Measurements from ENCODE around the gene CCDC7.
"Not testable (repeated sequence)": the region's sequence is repeated elsewhere in the genome, so short reads cannot be mapped to it uniquely, and the experiment has no call there.

The CCDC7 gene

DNA sequence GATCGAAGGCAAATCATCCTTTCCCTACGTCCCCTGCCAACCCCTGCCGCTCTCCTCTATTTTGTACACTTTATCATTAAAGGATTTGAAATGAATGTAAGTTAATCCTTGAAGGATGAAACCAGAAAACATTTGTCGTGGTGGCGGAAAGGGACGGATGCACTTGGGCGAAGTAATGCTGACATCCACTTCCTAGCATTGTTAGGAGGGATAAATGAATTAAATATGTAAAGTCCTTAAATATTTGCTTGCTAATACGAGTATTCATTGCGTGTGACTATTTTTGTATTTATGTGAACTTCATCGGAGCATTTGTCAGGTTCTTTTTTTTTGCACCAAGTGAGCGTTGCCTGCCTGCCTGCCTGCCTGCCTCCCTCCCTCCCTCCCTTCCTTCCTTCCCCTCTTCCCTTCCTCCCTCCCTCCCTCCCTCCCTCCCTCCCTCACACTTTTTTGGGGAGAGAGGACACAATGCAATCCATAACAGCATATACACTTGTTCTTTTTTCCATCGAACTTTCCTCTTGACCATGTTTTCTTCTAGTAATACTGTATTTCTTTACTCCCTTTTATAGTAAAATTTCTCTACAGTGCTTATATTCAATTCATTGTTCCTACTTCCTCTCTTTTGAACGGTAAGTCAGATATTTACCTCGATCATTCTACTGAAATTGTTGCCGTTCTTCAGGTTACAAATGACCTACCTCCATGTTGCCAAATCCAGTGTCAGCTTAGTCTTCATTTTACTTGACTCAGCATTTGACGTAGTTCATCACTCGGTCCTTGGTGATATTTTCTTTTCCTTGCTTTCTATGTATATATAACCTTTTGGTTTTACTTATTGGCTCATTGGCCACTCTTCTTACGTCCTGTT, 831 bp downstream of the CCDC7 start:
- no peak for DNase-seq (ENCODE audit: extremely low read depth in 1 of 2, low read depth in 1 of 2)

DNA sequence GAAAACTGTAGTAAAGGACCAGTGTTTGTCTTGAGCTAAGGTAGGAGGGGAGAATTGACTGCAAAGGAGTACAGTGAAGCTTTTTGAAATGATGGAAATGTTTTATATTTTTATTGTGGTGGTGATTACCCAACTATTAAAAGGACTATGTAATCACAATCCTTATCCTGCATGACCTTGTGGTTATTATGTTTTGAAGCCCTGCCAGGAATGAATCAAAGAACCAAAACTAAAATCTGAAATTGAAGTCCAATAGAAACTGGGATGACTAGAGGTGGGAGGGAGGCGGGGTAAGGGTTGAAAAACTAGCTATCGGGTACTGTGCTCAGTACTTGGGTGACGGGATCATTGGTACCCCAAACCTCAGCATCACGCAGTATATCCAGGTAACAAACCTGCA, 8.2 kb downstream of the CCDC7 start:
- DNase-seq (ENCODE audit: extremely low read depth in 1 of 2, low read depth in 1 of 2): no peak

DNA sequence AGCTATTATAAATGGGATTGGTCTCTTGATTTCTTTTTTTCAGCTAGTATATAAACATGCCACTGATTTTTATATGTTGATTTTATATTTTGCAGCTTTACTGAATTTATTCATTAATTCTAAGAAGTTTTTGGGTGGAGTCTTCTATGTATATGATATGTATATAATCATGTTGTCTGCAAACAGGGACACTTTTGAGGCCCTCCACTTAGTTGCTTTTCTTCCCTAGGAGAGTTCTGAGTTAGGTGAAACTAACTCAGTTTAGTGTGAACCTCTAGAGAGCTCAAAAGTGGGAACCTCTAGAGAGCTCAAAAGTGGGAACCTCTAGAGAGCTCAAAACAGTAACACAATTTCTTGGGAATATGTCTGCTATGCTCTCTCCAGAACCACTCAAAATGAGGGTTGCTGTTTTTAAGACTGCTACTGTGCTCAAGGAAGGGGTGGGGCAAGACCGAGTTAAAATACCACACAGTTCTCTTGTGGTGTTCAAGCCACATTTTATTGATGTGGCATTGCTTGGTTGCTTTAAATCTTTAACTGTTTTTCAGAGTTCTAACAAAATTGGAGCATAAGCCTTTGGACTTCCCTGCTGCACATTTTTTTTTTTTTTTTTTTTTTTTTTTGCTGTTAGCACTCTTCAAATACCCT, 13.2 kb downstream of the CCDC7 start:
- peak in 1 of 2 donors; percentile 13 for DNase-seq (ENCODE audit: extremely low read depth in 1 of 2, low read depth in 1 of 2)

DNA sequence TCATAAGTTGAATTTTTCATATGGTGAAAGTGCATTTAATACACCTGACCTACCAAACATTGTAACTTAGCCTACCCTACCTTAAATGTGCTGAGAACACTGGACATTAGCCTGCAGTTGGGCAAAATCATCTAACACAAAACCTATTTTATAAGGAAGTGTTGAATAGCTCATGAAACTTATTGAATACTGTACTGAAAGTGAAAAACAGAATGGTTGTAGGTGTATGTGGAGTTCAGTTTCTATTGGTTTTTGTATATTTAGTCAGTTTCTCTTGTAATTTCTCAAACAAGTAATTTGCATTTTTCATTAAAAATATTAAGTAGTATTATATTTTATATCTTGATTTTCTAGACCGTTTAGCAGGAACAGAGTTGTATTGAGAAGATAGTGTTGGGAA, 15.3 kb downstream of the CCDC7 start:
- no peak for DNase-seq (ENCODE audit: extremely low read depth in 1 of 2, low read depth in 1 of 2)

DNA sequence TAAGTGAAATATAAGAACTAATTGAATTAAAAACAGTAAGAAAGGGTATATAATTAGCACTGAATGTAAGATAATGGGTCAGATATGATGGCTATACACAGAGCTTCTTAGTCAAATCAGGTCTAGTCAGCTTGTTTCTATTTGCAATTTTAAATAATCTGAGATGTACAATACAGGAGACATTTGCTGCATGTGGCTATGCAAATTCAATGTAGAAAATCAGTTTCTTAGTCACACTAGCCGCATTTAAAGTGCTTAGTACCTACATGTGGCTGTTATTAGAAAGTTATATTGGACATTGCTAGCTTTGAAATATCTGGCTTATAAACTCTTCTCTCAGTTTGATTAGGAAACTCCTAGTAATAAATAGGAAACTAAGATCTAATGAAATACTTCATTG, 25.3 kb downstream of the CCDC7 start:
- no peak for DNase-seq (ENCODE audit: extremely low read depth in 1 of 2, low read depth in 1 of 2)

DNA sequence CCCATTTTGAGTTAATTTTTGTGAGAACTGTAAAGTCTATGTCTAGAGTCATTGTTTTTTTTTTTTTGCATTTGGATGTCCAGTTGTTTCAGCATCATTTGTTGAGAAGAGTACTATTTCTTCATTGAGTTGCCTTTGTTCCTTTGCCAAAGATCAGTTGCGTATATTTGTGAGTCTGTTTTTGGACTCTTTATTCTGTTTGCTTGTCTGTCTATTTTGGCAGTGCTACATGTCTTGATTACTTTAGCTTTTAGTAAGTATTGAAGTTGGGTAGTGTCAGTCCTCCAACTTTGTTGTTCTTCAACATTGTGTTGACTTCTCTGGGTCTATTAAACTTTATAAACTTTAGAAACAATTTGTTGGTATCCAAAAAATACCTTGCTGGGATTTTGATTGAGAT, 31.6 kb downstream of the CCDC7 start:
- DNase-seq (ENCODE audit: extremely low read depth in 1 of 2, low read depth in 1 of 2): no peak

DNA sequence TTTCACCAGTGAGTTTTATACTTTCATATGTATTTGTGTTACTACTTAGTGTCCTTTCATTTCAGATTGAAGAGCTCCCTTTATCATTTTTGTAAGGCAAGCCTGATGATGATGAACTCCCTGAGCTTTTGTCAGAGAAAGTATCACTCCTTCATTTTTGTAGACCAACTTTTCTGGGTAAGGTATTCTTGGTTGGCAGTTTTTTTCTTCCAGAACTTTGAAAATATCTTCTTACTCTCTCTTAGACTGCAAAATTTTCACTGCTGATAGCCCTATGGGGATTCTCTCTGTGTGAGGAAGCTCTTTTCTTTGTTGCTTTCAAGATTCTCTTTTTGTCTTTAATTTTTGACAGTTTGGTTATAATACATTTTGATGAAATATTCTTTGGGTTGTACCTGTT, 35.7 kb downstream of the CCDC7 start:
- DNase-seq (ENCODE audit: extremely low read depth in 1 of 2, low read depth in 1 of 2): no peak

DNA sequence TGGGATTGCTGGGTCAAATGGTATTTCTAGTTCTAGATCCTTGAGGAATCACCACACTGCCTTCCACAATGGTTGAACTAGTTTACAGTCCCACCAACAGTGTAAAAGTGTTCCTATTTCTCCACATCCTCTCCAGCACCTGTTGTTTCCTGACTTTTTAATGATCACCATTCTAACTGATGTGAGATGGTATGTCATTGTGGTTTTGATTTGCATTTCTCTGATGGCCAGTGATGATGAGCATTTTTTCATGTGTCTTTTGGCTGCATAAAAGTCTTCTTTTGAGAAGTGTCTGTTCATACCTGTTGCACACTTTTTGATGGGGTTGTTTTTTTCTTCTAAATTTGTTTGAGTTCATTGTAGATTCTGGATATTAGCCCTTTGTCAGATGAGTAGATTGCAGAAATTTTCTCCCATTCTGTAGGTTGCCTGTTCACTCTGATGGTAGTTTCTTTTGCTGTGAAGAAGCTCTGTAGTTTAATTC, 37.1 kb downstream of the CCDC7 start:
- not testable (repeated sequence) for DNase-seq (ENCODE audit: extremely low read depth in 1 of 2, low read depth in 1 of 2)

DNA sequence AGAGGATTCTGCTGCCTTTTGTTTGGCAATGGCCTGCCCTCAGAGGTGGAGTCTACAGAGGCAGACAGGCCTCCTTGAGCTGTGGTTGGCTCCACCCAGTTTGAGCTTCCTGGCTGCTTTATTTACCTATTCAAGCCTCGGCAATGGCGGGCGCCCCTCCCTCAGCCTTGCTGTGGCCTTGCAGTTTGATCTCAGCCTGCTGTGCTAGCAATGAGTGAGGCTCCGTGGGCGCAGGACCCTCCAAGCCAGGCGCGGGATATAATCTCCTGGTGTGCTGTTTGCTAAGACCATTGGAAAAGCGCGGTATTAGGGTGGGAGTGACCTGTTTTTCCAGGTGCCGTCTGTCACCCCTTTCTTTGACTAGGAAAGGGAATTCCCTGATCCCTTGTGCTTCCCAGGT, 42.1 kb downstream of the CCDC7 start:
- DNase-seq (ENCODE audit: extremely low read depth in 1 of 2, low read depth in 1 of 2): not testable (repeated sequence)

DNA sequence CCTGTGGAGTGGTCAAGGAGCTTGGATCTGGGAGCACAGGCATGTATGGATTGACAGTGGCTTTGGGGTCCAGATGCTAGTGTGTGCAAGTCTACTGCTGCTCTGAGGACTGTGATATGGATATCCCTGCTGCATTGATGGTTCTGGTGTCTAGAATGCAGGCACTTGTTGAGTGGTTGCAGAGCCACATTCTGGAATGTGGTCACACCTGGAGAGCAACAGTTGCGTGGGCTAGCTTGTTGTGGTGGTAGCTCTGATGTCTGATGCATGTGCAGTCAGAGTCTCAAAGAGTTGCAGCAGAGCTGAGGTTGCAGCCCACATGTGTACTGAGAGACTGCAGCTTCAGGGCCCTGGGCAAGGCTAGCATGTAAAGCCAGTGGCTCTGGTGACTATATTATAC, 43.2 kb downstream of the CCDC7 start:
- no peak for DNase-seq (ENCODE audit: extremely low read depth in 1 of 2, low read depth in 1 of 2)

DNA sequence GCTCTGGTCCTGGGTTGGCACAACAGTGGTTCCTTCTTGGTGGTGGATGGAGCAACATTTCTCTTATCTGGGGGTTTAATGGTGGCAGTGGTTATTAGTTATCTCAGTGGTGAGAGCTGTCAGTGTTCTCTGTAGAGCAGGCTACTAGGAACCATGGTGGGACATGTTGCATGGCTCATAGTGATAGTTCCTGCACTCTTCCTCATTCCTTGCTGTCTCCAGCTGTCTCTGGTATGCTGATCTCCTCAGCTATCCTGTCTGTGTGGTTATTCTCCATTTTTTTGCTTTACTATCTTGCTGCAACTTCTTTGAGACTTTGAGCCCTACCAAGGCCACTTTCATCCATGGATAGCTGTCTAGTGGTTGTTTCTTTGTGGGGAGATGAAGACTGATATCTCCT, 44.0 kb downstream of the CCDC7 start:
- no peak for DNase-seq (ENCODE audit: extremely low read depth in 1 of 2, low read depth in 1 of 2)

DNA sequence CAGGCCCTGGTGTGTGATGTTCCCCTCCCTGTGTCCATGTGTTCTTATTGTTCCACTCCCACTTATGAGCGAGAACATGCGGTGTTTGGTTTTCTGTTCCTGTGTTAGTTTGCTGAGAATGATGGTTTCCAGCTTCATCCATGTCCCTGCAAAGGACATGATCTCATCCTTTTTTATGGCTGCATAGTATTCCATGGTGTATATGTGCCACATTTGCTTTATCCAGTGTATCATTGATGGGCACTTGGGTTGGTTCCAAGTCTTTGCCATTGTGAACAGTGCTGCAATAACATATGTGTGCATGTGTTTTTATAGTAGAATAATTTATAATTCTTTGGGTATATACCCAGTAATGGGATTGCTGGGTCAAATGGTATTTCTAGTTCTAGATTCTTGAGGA, 48.6 kb downstream of the CCDC7 start:
- DNase-seq (ENCODE audit: extremely low read depth in 1 of 2, low read depth in 1 of 2): not testable (repeated sequence)

DNA sequence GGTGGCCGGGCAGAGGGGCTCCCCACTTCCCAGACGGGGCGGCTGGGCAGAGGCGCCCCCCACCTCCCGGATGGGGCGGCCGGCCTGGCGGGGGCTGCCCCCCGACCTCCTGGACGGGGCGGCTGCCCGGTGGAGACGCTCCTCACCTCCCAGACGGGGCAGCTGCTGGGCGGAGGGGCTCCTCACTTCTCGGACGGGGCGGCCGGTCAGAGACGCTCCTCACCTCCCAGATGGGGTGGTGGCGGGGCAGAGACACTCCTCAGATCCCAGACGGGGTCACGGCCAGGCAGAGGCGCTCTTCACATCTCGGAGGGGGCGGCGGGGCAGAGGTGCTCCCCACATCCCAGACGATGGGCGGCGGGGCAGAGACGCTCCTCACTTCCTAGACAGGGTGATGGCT, 54.2 kb downstream of the CCDC7 start:
- not testable (repeated sequence) for DNase-seq (ENCODE audit: extremely low read depth in 1 of 2, low read depth in 1 of 2)

DNA sequence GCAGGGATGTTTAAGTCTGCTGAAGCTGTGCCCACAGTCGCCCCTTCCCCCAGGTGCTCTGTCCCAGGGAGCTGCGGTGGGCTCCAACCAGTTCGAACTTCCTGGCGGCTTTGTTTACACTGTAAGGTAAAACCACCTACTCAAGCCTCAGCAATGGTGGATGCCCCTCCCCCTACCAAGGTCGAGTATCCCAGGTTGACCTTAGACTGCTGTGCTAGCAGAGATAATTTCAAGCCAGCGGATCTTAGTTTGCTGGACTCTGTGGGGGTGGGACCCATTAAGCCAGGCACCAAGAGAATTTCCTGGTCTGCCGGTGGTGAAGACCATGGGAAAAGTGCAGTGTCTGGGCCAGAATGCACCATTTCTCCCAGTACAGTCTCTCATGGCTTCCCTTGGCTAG, 56.0 kb downstream of the CCDC7 start:
- no peak for DNase-seq (ENCODE audit: extremely low read depth in 1 of 2, low read depth in 1 of 2)

DNA sequence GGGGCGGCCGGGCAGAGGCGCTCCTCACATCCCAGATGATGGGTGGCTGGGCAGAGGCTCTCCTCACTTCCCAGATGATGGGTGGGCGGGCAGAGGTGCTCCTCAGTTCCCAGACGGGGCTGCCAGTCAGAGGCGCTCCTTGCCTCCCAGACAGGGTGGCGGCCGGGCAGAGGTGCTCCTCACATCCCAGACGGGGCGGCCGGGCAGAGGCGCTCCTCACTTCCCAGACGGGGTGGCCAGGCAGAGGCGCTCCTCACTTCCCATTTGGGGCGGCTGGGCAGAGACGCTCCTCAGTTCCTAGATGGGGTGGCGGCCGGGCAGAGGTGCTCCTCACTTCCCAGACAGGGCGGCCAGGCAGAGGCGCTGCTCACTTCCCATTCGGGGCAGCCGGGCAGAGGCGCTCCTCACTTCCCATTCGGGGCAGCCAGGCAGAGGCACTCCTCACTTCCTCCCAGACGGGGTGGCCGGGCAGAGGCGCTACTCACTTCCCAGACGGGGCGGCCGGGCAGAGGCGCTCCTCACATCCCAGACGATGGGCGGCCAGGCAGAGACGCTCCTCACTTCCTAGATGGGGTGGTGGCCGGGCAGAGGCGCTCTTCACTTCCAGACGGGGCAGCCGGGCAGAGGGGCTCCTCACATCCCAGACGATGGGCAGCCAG, 60.0 kb downstream of the CCDC7 start:
- not testable (repeated sequence) for DNase-seq (ENCODE audit: extremely low read depth in 1 of 2, low read depth in 1 of 2)

DNA sequence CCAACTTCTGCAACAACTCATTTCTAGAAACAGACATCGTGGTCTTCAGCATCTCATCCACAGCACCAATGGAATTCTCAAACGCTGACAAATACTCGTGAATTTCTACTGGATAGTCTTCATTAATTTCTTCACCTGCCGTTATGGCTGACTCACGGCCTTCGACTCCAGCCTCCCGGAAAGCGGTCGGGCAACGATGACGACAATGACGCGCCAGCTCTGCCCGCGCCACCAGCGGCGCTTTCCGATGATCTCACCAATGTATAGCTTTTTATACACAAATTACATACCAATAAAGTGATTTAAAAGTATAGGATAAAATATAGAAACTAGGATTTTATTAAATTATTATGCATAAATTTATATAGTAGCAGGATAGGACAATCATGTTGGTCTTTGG, 65.7 kb downstream of the CCDC7 start:
- DNase-seq (ENCODE audit: extremely low read depth in 1 of 2, low read depth in 1 of 2): no peak

DNA sequence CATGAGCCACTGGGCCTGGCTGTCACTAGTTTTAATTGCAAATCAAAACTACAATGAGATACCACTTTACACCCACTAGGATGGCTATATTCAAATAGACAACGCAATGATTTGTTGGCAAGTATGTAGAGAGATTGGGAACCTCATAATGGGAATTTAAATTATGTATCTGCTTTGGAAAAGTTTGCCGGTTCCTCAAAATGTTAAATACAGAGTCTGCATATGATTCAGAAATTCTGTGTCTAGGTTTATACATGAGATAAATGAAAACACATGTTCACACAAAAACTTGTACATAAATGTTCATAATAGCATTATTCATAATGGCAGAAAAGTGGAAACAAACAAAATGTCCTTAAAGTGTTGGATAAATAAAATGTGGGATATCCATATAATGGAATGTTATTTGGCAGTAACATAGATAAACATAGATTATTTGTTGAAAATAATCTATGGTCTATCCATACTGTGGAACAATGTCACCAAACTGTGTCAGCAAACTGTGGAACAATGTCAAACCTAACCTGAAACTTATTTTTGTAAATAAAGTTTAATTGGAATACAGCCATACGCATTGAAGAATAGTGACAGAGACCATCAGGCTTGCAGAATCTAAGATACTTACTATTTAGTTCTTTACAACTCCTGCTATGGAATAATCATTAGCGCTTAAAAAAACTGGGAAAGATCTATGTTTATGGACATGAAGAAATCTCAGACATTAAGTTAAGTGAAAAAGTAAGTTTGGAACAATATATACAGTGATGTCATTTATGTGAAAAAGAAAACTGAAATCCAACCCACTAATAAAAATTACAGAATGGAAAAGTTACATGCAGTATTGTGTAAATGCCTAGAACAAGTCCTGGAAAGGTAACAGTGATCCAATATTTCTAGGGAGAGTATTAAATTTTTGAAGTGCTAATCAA, 70.9 kb downstream of the CCDC7 start:
- DNase-seq (ENCODE audit: extremely low read depth in 1 of 2, low read depth in 1 of 2): no peak

DNA sequence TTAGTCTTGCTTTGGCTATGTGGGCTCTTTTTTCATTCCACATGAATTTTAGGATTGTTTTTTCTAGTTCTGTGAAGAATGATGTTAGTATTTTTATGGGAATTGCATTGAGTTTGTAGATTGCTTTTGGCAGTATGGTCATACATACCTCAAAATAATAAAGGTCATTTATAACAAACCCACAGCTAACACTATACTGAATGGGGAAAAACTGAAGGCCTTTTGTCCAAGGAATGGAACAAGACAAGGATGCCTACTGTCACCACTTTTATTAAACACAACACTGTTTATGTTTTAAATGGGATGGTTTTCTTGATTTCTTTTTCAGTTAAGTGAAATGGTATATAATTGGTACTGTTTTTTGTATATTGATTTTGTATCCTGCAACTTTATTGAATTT, 84.3 kb downstream of the CCDC7 start:
- no peak for DNase-seq (ENCODE audit: extremely low read depth in 1 of 2, low read depth in 1 of 2)

DNA sequence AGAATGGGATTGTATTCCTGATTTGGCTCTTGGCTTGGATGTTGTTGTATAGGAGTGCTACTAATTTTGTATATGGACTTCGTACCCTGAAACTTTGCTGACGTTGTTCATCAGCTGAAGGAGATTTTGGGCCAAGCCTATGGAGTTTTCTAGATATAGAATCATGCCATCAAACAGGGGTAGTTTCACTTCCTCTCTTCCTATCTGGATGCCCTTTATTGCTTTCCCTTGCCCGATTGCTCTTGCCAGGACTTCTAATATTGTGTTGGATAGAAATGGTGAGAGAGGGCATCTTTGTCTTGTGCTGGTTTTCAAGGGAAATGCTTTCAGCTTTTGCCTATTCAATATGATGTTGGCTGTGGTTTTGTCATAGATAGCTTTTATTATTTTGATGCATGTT, 92.3 kb downstream of the CCDC7 start:
- DNase-seq (ENCODE audit: extremely low read depth in 1 of 2, low read depth in 1 of 2): no peak

DNA sequence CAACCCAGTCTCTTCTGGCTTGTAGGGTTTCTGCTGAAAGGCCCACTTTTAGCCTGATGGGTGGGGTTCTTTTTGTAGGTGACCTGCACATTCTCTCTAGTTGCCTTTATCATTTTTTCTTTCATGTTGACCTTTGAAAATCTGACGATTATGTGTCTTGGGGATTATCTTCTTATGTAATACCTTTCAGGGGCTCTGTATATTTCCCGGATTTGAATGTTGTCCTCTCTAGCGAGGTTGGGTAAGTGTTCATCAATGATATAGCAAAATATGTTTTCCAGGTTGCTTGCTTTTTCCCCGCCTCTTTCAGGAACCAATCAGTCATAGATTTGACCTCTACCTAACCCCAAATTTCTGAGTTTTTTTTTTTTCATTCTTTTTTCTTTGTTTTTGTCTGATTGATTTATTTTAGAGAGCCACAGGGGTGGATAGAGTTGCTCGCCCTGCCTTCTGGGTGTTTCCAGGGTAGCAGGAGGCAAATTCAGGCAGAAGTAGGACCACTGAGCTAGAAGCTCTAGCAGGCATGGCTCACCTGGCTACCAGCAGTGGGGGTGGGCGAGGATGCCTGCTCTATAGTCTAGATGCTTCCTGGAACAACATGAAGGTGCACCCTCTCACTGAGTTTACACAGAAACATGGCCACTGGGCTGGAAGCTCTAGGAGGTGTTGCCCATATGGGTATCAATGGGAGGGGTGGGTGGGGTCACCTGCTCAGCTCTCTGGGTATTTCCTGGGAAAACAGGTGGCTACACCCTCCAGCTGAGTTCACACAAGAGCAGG, 94.9 kb downstream of the CCDC7 start:
- DNase-seq (ENCODE audit: extremely low read depth in 1 of 2, low read depth in 1 of 2): no peak

Measured in activated CD8-positive, alpha-beta memory T cell treated with anti-CD3 and anti-CD28 coated beads for 1 hour (primary cell).